ENCODE measurements around the gene UST.

Gene UST

DNA sequence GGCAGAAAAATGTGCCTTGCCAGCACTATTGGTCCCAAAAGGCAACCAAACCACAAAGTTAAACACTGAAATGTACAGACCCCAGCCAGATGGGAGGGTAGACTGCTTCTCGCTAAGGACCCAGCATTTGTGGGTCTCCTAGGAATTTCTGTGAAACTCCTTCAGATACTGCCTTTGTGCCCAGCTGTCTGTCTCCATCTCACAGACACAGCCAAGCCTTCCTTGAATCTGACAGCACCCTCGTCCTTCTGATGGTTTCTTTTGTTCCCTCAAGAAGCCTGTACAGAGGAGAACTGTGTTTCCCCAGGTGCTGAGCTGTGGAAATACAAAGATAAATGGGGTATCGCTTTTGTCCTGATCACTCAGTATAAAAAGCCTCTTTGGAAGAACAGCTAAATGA lies 316.6 kb downstream of the UST start:
- no peak for DNase-seq (ENCODE audit: low read depth)

DNA sequence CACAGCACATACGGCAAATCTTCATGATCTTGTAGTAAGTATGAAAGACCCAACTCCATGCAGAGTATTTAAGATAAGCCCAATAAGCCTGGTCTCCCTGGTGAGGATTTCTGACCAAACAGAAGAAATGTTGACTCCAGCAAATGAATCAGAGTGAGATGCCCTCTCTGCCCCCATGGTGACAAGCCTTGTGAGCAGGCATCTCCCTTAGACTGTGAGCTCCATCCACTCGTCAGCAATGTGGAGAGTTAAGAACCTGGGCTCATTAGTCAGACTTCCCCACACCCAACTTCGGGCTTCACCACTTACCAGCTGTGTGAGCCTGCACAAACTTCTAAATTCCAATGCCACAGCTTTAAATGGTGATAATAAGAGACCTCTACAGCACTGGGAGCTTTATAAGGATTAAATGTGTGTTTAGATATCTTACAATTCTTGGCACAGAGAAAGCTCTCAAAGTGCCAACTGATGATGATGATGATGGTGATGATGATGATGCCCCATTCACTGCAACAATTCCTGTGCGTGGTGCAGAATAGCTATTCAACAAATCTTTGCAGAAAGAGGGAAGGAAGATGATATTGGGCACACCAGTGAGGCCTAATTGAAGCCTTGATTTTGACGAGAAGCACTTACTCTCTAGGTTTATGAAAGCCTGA lies 317.3 kb downstream of the UST start:
- DNase-seq (ENCODE audit: low read depth), result no peak

DNA sequence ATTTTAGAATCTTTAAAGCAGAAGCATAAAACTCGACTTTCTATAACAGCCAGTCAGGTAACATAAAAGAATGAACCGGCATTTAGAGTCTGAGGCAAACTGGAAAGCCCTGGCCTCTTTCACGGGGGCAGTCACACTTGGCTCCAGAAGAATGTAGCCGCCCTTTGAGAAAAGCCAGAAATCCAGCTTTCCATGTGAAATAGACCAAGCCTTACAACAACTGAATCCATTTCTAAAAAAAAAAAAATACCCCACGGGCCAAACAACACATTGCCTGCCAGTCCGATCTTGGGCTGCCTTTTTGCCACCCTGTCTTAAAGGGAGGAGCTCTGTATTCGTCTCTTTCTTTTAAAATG lies 317.8 kb downstream of the UST start:
- no peak for DNase-seq (ENCODE audit: low read depth)

DNA sequence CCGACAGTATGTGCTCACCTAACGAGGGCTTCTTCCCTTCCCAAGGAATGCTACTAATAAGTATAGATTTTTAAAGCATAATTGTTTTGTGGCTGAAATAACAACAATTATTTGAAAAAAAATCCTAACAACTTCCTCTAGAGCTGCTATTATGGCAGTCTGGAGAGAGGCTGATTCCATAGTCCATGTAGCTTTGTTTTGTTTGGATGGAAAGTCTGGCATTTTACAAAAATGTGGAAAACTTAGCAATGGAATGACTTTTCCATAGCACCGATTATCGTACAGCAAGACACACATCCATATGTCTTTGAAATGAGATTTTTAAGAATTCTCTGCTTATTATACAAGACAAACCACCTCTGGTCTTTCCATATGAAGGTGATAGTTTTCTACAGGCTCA lies 318.3 kb downstream of the UST start:
- DNase-seq (ENCODE audit: low read depth), result no peak

DNA sequence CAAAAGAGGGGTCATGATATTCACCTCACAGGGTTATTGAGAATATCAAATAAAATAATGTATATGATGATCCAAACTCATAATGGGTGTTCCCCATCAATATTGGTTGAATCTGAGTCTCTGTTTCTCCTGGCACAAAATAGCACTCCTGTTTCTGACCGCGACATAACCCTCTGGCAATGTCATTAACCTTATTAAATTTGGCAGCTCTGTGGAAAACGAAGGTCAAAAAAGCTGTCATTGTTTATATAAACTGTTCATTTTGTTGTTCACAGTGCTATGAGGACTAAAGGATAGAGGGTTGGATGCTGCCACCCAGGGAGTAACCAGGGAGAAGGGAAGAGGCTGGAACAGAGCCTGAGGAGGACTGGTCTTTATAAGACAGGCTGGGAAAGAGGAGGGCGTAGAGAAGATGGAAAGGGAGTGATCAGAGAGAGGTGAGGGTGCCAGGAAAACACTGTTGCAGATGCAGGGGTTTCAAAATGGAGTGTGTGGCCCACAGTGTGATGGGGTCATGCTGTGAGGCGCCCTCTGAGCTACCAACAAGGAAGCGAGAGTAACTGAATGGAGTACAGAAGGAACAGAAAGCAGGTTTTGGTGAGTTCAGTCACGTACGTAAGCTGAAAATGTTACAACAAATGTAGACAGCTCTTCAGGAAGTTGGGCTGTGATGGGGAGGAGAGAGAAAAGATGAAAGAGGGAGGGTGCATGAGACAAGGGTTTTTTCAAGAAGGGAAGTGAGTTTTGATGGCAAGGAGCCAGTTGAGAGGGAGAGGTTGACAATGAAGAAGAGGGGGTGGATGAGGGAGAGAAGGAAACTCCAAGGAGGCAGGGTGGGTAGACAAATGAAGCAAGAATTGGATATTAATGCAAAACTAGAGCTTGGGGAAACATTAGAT lies 319.1 kb downstream of the UST start:
- DNase-seq (ENCODE audit: low read depth), result peak; percentile 11

DNA sequence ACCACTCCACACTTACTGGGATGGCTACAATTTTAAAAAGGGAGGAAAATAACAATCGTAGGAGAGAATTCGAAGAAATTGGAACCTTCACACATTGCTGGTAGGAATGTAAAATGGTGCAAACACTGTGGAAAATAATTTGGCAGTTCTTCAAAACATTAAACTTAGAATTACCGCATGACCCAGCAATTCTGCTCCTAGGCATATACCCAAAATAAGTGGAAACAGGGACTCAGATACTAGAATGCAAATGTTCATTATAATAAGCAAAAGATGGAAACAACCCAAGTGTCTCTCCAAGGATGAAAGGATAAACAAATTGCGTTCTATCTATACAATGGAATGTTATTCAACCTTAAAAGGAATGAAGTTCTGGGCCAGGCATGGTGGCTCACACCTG lies 325.2 kb downstream of the UST start:
- DNase-seq (ENCODE audit: low read depth), result no peak

DNA sequence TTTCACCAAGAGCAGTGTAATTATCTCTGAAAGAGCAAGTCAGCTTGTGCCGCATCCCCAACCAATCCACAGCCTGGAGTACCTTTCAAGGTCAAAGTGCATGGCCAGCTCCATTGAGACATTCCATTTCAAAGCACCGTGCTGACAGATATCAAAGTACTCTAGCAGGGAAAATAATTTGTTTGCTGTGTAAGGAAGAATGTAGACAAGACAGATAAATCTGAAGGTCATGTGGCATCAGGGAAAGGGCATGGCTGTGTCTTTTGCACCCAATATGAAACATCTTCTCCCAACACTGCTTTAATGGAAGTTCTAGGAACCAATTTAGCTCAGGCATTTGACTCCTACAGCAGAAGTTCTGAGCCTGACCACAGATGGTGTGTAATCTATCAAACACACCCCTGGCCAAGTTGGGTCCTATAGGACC lies 328.0 kb downstream of the UST start:
- no peak for DNase-seq (ENCODE audit: low read depth)

DNA sequence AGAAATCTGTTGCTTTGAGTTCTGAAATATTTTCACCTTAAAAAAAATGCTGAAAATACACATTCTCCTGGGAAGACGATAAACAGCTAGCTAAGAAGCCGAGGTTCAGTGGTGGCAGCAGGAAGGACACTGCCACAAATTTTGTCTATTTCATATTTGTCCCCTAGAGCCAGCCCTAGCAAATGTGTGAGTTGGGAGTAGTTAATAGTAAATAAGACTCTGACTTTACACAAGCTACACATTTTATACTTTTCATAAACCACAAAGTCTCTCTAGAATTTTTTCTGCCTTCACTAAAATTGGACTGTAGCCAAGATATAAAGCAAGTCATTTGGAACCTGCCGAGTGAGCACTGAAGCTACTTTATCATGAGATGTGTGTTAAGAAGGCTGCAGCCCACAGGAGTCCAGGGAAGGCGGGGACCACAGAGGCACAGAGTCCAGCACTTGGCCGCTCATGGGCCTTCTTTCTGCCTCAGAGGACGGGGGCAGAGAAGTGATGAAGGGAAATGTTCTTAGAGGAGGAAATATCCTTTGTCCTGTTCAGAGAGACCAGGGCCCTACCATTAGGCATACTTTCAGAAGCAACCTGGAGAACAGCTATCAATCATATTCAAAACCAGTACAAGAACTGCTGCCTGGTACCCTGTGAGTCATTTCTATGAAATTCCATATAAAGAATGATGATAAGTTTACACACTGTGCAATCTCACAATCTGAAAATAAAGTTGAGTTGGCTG lies 329.0 kb downstream of the UST start:
- no peak for DNase-seq (ENCODE audit: low read depth)

DNA sequence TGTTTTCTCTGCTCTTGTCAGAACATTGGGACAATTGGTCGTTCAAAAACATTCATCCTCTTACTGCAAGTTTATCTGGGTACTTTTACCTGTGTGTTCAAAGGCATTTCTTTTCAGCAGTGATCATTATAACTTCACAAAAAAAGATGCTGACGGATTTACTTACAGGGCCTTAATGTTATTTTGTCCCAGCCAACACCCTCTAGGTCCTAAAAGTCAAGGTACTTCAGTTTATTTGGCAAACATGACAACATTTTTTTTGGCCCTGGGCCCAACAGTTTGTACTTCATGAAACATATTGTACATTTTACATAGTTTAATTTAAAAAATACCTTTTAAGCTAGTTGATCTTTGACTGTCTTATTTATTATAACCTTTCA lies 329.5 kb downstream of the UST start:
- no peak for DNase-seq (ENCODE audit: low read depth)

DNA sequence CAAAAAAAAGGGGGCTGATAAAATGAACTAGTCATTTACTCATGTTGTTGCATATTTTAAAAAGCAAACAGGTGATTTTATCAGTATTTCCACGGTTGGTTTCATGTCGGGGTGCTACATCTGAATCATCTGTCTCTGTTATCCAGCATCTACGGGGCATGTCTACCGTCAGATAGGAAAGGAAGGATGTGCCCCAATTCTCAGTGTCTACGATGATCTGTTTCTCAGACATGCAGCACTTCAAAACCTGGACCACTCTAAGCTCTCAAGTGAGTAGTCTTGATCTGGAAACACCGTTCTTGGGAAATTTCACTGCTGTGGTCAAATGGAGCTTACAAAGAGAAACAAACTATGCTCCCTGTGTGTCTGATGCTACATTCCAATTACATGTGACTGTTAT lies 330.4 kb downstream of the UST start:
- DNase-seq (ENCODE audit: low read depth), result no peak

DNA sequence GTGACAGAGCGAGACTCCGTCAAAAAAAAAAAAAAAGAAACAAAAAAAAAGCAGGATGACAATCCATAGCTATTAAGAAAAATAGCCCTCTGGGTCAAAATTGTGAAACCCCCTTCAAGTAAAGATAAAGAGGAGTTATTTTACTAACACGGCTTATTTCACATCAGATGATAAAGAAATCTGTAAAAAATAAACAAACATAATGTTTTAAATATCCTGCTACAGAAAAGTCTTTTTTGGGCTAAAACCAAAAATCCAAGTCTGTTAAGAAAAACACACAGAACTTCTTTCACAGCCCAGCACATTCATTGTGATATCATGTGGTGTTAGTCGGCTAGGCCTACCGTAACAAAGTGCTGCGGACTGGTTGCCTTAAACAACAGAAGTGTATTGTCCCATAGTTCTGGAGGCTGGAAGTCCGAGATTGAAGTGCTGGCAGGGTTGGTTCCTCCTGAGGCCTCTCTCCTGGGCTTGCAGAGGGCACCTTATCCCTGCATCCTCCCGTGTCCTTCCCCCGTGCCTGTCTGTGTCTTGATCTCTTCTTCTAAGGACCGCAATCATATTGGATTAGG lies 331.5 kb downstream of the UST start:
- no peak for DNase-seq (ENCODE audit: low read depth)

DNA sequence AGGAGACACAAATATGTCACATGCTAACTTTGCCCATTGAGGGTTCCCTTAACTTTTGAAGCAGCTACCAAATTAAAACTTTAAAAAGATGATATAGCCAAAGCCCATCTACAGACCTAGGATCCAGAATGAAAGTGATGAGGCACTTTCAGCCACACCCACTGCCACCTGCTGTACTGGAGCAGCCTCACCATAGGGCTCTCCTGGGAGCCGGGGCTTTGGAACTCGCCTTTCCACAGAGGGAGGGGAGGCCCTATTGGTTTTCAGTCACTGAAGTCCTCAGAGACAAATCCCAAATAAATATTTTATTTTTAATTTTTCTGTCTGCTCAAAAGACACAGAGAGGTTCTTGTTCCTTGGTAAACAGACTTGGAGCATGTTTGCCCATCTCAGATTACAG lies 332.6 kb downstream of the UST start:
- DNase-seq (ENCODE audit: low read depth), result no peak

DNA sequence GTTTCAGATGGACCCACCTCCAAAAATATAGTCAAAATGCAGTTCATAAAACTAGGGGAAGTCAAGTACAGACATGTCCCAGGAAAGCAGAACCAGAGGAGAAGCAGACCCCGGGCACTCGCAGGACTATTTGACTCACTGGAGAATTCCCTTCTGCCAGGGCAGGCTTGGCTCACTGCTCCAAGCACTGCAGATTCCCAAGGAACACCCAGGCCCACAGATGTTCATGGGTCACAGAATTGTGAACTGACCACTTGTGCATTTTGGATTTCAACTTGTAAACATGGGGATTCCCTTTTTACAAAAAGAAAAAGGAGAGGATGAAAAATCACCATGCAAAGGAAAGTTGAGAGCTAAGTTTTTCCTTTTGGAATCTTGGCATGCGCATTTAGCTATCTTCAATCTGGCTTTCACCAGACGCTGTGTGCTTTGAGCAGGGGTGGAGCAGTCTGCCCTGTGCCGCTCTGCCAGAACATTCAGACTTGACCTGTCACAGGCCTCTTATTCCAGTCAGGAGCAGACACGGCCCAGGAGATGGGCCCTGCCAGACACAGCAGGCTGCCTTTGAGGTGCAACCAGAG lies 333.2 kb downstream of the UST start:
- DNase-seq (ENCODE audit: low read depth), result no peak

DNA sequence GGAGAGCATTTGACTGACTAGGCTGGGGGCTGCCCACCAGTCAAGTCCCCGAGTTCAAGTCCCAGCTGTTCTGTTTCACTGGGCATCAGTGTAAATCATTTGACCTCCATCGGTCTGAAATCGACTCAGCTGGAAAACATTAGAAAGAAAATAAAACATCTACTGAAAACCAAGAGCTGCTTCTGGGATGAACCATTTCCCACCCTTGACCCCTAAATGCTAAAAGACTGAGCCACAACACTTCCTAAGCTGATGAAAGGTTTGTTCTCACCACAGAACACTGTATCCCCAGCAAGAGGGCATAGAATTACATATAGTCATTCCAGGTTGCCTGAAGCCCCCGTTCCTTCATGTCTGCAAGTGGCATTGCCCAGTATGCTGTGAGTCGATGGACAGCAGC lies 333.7 kb downstream of the UST start:
- no peak for DNase-seq (ENCODE audit: low read depth)

DNA sequence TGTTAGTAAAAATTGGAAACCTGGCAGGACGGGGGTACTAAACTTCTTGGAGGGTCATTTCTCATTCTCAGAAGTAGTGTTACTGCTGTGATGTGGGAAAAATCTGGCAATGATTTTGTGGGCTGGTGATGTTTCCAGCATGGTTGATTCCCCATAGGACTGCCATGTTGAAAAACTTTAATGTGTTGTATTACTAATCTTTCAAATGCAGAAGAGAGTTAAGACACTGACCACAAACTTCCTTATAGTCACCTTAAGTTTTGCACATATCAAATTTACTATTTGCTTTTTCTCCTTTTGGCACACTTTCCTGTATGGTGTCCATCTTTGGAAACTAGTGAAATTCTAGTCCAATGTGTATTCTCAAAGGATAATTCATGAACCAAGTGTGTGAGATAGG lies 334.5 kb downstream of the UST start:
- no peak for DNase-seq (ENCODE audit: low read depth)

DNA sequence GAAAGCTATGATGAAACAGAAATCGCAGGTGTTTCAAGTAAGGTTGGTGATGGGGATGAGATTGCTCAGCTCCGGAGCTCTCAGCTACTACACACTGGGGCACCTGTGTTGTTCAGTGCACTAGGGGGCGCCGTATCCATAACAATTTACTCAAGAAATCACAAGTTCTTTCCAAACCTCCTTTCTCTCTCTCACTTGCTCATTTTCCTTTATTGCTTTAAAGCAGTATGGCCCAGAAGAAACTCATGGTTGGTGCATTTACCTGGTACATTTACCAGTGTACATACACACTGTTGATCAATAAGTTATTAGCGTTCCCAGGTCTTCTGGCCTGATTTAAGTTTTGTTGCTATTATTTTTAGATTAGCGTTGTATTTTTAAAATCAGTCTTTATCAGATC lies 335.5 kb downstream of the UST start:
- peak; percentile 79 for DNase-seq (ENCODE audit: low read depth)

DNA sequence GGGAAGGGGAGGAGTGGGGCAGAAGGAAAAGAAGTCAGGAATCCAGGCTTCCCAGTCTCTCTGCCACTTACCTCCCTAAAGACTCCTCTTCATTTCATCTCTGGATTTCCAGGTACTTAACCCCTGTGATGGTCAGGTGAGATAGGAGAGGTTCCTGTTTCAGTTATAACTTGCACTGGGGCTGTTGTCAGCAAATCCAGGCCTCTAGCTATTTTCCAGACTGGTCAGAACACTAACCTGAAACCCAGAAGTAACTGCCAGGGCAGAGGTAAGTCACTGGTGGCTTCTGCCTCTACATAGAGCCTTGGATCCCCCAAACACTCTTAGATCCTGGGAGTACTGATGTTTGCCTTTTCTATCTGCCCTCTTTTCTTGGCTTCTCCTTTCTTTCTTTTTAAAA lies 337.2 kb downstream of the UST start:
- DNase-seq (ENCODE audit: low read depth), result no peak

DNA sequence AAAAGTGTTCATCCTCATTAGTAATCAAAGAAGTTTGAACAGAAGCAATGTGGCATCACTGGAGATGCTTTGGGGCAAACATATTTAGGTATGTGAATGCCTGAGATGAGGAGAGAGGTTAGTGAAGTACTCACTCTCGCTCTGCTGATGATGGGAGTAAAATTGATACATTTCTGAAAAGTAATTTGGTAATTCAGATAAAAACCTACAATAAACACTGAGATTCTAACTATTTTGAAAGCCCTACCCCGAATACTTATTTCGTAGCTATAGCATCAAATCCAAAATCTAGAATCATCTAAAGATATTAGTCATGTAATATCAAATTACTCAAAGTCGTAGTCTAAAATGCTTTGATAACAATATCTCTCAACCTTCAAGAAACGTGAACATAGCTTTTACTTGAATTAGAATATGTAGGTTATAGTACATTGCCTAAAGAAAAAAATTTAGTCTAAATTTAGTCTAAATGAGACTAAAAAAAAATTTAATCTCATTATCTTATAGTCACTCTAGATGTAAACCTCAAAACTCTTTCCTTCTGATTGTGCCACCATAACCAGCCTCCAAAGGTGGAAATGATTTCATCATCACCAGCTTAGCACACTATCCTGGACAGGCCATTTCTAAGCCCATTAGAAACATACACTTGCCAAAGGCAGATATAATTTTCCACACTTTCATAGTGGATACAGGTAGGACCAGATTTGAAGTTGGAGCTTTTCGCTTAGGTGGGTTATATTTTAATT lies 338.2 kb downstream of the UST start:
- no peak for DNase-seq (ENCODE audit: low read depth)

DNA sequence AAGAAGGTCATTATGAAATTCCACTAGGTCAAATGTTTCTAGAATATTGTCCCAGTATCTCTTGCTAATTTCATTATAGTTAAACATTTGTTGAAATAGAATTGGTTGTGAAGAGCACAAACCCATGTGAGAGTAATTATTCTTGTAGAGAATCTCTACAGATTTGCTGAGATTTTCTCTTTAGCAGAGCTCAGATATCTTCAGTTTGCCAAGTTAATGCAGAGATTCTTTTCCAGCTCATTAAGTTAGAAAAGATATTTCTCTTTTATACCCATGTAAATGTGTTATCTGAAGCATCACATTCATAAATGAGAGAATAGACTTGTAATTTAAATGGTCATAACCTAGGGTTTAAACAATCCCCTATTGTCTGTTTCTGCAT lies 338.7 kb downstream of the UST start:
- no peak for DNase-seq (ENCODE audit: low read depth)

DNA sequence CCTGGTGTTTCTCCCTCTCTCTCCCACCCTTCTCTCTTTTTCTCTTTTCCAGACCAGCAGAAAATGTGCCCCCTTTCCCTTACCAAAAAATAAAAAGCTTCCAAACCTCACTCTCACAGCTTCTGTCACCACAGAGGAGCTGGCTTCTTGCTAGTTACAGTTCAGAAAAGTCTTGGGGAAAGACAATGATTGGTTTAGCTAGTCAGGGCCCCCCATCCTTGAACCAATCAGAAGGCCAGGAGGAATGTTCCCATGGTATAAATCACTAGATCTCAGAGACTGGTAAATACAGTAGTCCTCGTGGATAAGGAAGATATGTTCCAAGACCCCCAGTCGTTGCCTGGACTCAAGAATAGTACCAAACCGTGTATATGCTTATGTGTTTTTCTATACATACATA lies 339.5 kb downstream of the UST start:
- DNase-seq (ENCODE audit: low read depth), result no peak

DNA sequence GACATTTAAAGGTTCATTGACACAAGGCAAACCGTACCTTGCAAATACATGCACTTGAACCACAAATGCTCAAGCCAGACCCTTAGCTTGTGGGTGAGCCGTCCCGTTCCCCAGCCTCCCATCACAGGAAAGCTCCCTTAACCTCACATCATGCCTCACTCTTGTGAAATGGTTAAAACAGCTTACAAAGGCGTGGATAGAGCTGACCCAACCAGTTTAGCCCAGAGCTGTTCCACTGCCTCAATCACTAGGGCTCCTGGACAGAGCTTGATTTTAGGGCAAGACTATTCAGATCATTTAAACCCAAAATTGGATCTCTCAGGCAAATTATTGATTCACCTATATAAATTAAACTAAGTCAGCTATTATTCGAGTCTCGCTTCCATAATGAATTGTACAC lies 341.1 kb downstream of the UST start:
- DNase-seq (ENCODE audit: low read depth), result no peak

DNA sequence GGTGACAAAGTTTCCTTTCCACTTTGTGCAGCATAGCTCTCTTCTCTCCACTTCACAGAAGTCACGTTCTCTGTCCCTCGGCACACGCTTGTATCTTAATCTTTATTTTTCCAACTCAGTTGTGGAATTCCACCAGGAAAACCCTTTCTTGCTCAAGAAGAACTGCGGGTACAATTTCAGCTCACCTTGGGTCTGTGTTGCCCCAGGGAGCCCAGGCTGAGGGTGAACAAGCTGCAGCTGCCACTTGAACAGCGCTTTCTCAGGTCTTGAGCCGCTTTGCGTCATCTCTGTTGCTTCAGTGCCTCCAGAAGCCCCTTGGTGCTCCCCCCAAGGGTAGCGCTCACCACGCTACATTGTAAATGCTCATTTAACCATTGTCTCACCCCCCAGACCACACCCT lies 341.5 kb downstream of the UST start:
- DNase-seq (ENCODE audit: low read depth), result no peak
